ENCODE results near the gene TCERG1L. TPM values are rescaled to one million over a fixed set of nuclear protein-coding genes. Genes with fewer than 3 reads are reported as not detected.

TCERG1L gene
- total RNA-seq, 2 donors from 2014 or later = not detected

GRCh38 chr10:131119626-131120355 lies 191.7 kb downstream of the TCERG1L start:
- Histone ChIP-seq H3K27me3 (replicated peaks; ENCODE audit: insufficient read depth) (no peaks in the 10 kb centered on the region), H3K36me3 (no peaks in the 10 kb centered on the region), H3K4me1 (ENCODE audit: control insufficient read depth in 1 of 2, low read depth in 2 of 2) (no peaks in the 10 kb centered on the region), H3K9me3 (no peaks in the 10 kb centered on the region), H3K27ac (no peak overlapping the region), H3K4me3 (no peak overlapping the region)
- TF ChIP-seq CTCF (IDR thresholded peaks at IDR 0.05) = no peak
- no peak for DNase-seq (ENCODE audit: low spot score)
- ATAC-seq (ENCODE audit: insufficient number of reproducible peaks, low FRiP score, low read depth) = no peak

GRCh38 chr10:131117416-131118212 lies 193.9 kb downstream of the TCERG1L start:
- no peaks in the 10 kb centered on the region for H3K9me3 ChIP-seq
- no peak overlapping the region for H3K27ac ChIP-seq
- no peak for TF ChIP-seq CTCF (IDR thresholded peaks at IDR 0.05)
- H3K36me3 ChIP-seq = no peaks in the 10 kb centered on the region
- ATAC-seq (ENCODE audit: insufficient number of reproducible peaks, low FRiP score, low read depth) = no peak
- H3K4me1 ChIP-seq (ENCODE audit: control insufficient read depth in 1 of 2, low read depth in 2 of 2) = no peaks in the 10 kb centered on the region
- no peak for DNase-seq (ENCODE audit: low spot score)
- H3K27me3 ChIP-seq (replicated peaks; ENCODE audit: insufficient read depth) = no peaks in the 10 kb centered on the region
- no peak overlapping the region for H3K4me3 ChIP-seq

GRCh38 chr10:131116991-131117375 lies 194.5 kb downstream of the TCERG1L start:
- Histone ChIP-seq H3K4me1 (ENCODE audit: control insufficient read depth in 1 of 2, low read depth in 2 of 2) (no peaks in the 10 kb centered on the region), H3K27ac (no peak overlapping the region), H3K9me3 (no peaks in the 10 kb centered on the region), H3K36me3 (no peaks in the 10 kb centered on the region), H3K4me3 (no peak overlapping the region), H3K27me3 (replicated peaks; ENCODE audit: insufficient read depth) (no peaks in the 10 kb centered on the region)
- TF ChIP-seq CTCF (IDR thresholded peaks at IDR 0.05) = no peak
- no peak for ATAC-seq (ENCODE audit: insufficient number of reproducible peaks, low FRiP score, low read depth)
- no peak for DNase-seq (ENCODE audit: low spot score)

DNA sequence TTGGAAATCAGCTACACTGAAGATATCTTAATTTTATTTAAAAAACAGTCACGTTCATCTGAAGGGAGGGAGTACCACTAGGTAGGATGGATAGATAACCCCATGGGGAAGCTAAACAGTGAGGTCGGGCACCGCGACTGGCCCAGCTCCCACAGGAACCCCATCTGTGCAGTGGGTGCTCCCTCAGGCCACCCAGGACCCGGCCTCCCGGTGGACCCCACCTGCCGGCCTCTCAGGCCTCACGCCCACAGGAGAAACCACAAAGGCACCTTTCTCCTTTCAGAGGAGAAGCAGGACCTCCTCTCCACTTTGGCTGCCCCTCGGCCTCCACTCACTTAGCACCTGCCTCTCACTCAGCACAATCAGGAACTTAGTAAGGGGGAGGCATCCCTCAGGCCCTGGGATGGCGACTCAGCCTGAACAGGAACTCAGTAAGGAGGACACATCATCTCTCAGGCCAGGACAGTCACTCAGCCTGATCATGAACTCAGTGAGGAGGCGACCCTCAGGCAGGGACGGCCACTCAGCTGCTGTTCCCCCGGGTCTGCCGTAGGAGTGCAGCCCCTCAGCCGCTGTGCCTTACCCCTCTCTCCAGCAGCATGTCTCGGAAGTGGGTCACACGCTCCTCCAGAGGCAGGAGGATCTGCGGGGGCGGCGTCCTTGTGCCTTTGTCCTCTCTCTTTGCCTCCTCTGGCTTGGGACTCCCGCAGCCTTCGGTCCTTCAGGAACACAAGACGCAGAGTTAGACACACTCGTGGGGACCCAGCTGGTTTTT lies 195.1 kb downstream of the TCERG1L start:
- ATAC-seq (ENCODE audit: insufficient number of reproducible peaks, low FRiP score, low read depth) (no peak), DNase-seq (ENCODE audit: low spot score) (no peak)
- TF ChIP-seq CTCF (IDR thresholded peaks at IDR 0.05) = no peak
- Histone ChIP-seq H3K27ac (no peak overlapping the region), H3K4me1 (ENCODE audit: control insufficient read depth in 1 of 2, low read depth in 2 of 2) (no peaks in the 10 kb centered on the region), H3K4me3 (no peak overlapping the region), H3K9me3 (no peaks in the 10 kb centered on the region), H3K36me3 (no peaks in the 10 kb centered on the region), H3K27me3 (replicated peaks; ENCODE audit: insufficient read depth) (no peaks in the 10 kb centered on the region)

GRCh38 chr10:131115801-131116200 lies 195.7 kb downstream of the TCERG1L start:
- no peak for TF ChIP-seq CTCF (IDR thresholded peaks at IDR 0.05)
- H3K4me3 ChIP-seq = no peak overlapping the region
- ATAC-seq (ENCODE audit: insufficient number of reproducible peaks, low FRiP score, low read depth) (no peak), DNase-seq (ENCODE audit: low spot score) (no peak)
- H3K27ac ChIP-seq = no peak overlapping the region
- no peaks in the 10 kb centered on the region for H3K36me3 ChIP-seq
- no peaks in the 10 kb centered on the region for H3K9me3 ChIP-seq
- no peaks in the 10 kb centered on the region for H3K27me3 ChIP-seq (replicated peaks; ENCODE audit: insufficient read depth)
- no peaks in the 10 kb centered on the region for H3K4me1 ChIP-seq (ENCODE audit: control insufficient read depth in 1 of 2, low read depth in 2 of 2)

Measured in thoracic aorta (tissue), 2 donors.